ENCODE results near the gene ARHGEF38. TPM values are rescaled to one million over a fixed set of nuclear protein-coding genes. Genes with fewer than 3 reads are reported as not detected.

ARHGEF38 gene
- total RNA-seq, 1 donor from 2014 or later = 1.3 TPM

DNA sequence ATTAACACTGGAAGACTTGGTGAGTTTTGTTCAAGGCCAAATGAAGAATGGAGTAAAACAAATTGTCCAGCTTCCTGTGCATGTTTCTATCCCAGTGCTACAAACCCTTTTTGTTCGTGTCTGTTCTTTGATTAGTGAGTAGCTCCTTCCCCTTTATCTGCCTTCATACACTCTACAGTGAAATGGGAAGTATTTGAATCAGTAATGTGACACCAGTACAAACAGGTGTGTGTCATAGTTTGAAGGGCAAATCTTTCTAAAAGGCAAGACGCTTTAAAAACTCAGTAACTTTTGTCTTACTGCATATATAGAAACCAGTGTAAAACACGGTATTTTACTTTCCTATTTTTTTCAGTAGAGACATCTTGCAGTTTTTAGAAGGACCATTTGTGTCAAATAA, 5.9 kb downstream of the ARHGEF38 start:
- DNase-seq = no peak

- no peak for DNase-seq
Observed at GRCh38 chr4:105560421-105560848, 8.0 kb downstream of the ARHGEF38 start.

DNA sequence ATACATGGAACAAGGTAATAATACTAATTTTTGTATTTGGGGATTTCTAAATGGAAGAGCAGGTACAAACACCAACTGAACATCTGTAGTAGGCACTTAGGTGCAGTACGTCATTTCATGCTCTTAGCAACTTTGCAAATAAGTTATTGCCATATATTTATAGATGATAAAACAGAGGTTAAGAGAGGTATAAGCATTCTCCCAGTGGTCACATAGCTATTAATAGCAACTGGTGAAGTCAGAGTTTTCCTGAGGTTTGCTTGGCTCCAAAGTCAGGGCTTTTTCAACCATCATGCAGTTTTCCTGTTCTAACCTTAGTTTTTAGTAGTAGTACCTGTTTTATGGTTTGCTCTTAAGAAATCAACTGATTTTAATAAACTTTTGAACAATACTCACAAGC, 10.9 kb downstream of the ARHGEF38 start:
- no peak for DNase-seq

DNA sequence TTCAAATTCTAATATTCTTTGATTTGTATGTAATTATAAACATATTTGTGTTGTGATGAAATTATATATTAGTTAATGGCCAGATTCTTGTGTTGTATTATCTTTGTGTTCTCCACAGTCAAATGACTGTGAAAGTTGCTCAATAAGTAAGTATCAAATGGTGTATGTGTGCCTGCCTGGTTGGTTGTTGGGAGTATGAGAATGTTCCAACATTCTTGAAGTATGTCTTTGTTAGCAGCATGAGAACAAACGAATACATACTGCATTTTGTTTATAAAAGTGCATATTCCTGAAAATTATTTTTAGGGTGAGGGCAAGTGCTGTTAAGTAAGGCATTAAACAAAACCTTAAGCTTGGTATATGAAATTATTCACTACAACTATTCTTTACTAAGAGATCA, 16.2 kb downstream of the ARHGEF38 start:
- DNase-seq = no peak

DNA sequence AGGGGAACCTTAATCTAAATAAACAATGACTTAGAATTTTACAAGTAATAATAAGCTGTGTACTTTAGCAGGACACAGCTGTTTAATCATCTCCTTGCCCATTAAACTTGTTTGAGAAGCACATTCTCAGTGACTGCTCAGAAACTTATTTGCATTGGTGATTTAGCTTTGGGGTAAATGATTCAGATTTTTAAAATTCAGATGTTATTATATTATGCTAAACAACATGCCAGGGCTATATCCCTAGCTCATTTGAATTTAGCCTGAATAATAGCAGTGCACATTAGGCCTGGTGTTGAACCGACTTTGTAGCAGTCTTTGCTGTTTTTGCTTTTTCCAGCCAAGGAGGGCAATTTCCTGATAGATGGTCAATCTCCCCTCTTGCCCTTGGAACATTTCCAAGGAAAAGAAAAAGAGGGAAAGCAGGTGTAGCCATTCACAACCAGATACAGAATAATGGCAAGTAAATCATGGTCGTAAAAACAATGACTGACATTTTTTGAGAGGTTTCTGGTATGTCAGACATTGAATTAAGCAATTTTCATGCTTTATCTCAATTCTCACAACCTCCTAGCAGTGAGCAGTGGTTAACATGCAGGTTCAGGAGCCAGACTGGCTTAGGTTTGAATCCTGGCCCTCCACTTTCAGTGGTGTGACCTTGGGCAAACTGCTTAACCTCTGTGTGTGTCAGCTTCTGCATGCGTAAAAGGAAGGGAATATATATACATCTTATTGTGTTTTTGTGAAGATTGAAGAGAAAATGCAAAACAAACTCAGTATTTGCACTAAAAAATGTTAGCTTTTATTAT, 16.8 kb downstream of the ARHGEF38 start:
- DNase-seq = no peak

GRCh38 chr4:105569866-105570236, 17.4 kb downstream of the ARHGEF38 start:
- no peak for DNase-seq

DNA sequence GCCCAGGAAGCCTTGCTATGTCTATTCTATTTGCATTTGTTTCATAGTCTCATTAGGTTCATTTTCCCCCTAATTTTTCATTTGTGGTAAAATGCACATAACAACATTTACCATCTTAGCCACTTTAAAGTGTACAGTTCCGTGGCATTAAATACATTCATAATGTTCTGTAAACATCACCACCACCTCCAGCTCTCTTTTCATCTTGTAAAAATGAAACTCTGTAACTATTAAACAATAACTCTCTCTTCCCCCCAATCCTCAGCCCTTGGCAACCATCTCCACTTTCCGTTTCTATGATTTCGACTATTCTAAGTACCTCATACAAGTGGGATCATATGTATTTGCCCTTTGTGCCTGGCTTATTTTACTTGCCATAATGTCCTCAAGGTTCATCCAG, 19.9 kb downstream of the ARHGEF38 start:
- no peak for DNase-seq

DNA sequence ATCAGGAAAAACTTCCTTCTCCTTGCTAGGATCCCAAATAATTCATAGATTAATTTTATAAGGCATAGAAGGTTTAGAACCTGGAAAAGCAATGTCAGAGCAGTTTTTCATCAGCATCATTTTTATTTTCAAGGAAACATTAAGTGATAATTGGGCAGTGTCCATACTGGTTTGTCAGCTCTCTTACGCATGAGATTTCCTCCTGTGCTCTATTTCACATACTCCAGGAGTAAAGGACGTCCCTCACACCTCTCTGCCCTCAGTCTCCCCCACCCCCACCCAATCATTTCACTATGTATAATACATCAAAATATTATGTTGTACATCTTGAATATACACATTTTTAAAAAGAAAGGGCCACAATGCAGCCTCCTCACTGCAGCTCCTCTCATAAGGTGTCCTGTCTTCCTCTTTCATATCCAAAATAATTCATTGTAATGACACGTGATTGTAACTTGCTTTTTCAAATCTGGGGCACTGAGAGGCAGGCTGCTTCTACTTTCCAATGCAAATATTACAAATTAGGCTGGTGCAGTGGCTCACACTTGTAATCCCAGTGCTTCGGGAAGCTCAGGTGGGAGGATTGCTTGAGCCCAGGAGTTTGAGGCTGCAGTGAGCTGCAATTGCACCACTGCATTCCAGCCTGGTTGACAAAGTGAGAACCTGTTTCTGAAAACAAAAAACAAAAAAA, 34.4 kb downstream of the ARHGEF38 start:
- no peak for DNase-seq

DNA sequence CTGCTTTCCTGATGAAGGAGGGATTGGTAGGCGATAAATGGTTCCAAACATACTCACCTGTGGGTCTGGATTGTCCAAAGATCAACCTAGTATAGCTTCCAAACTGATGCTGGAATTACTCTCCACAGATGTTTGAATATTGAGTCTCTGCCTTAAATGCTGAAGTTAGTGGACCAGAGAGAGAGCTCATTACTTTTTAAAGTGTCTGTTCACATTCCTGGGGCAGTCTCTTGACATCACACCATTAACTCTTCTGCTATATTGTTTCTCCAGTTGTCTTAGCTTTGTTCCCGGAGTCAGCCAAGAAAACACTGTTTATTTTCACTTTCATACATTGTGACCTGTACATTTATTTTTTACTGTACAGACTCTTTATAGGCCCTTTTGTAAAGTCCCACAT, 35.4 kb downstream of the ARHGEF38 start:
- DNase-seq = no peak

DNA sequence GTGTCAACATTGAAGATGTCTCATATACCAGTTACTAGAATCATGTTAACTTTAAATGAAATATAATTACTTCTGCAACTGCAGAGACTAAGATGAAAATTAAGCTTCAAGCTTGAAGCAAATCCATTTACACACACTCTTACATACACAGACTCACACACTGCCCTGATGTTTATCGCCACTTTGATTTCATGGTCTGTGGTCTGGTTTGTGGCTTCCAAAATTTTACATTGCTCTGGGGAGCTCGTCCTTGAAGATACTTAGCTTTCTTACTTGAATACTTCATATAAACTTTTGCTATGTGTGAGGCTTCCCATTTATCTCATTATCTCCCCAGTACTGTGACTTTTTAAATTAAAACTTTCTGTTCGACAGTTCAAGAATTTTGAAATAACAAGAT, 35.8 kb downstream of the ARHGEF38 start:
- DNase-seq = no peak

- DNase-seq = no peak
Observed at GRCh38 chr4:105591573-105591972, 39.2 kb downstream of the ARHGEF38 start.

GRCh38 chr4:105594099-105595010, 41.9 kb downstream of the ARHGEF38 start:
- no peak for DNase-seq

DNA sequence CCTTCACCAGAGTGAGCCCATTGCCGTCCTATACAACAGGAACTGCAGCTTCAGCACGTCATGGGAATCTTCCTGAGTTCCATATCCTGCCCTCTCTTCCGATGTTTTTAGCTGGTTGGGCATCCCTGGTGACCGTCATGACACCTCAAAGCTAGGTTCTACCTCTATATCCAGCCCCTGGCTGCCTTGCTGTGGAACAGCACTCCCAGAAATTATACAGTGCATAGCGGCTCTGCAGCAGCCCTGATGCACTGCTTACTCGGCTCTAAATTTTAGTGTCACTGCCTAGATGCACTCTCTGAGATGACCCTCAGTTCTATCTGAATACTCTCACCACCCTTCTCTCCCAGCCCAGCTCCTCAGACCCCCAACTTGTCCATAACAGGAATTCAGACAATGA, 44.3 kb downstream of the ARHGEF38 start:
- no peak for DNase-seq

GRCh38 chr4:105598052-105598451, 45.6 kb downstream of the ARHGEF38 start:
- DNase-seq = no peak

- no peak for DNase-seq
Observed at GRCh38 chr4:105598787-105599186, 46.4 kb downstream of the ARHGEF38 start.

DNA sequence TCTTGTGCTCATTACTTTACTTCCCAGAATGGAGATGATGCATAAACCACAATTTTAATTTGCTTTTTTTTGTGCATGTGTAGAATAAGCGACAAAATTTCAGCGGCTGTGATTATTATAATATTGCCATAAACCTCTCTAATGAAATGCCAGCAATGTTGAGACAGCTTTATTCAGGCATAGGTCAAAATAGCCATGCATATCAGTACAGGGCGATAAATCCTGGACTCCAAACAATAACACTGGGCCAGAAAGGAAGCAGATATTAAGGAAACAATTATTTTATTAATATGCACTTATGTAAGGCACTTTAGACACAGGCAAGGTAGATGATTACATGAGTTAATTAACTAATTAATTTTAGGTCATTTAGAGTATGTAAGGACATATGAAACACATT, 47.1 kb downstream of the ARHGEF38 start:
- no peak for DNase-seq

DNA sequence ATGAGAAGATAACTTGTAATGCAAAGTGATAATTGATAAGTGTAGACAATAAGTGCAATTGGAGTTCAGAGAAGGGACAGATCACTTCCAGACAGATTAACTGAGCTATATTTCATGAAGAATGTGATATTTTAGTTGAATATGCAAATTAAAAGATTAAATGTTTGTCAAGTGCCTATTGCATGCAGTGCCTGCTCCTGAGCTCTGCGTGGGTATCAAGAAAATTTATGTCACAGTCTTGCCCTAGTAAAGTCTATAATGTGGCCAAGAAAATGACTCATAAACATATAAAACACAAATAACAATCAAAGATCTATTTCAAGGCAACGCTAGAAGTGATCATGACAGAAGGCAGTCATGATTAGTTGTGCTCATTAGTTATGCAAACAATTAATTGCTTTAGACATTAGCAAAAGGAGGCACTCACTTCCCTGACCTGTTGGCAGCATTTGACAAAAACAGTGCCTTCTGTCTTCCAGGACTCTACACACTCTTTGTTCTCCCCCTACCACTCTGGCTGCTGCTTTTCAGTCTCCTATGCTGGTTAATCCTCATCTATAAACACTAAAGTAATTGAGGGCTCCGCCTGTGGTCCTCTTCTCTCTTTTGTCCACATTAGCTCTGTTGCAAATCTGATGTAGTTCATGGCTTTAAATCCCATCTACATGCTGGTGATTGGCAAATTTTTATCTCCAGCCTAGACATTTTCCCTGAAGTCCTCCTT, 47.7 kb downstream of the ARHGEF38 start:
- DNase-seq = no peak

DNA sequence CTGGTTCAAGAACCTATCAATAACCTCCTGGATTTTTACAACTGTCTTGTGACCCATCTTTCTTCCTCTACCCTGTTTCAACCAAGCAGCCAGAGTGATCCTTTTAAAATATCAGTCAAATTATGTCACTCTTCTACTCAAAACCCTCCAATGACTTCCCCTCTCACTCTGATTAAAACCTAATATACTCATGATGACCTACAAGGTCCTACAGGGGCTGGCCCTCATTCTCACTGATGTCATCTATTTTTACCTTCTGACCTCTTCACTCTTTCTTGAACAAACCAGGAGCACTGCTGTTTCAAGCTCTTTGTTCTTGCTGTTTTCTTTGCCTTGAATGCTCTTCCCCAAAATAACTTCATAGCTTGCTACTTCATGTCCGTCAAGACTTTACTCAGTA, 48.5 kb downstream of the ARHGEF38 start:
- DNase-seq = no peak

- no peak for DNase-seq
Observed at GRCh38 chr4:105601406-105601805, 49.0 kb downstream of the ARHGEF38 start.

GRCh38 chr4:105603158-105603557, 50.7 kb downstream of the ARHGEF38 start:
- DNase-seq = no peak

GRCh38 chr4:105605493-105605892, 53.1 kb downstream of the ARHGEF38 start:
- DNase-seq = peak; percentile 20

- no peak for DNase-seq
Observed at GRCh38 chr4:105607876-105608275, 55.5 kb downstream of the ARHGEF38 start.
